IPS-11a (cell line): ENCODE results near the gene FMOD.
A peak's percentile ranks its signal among the peaks of the same experiment; 100 is the strongest.

Experiments used
- H3K4me3 ChIP-seq: one replicate; pipeline ENCODE4 v1.5.1; 2013; ENCODE audit warnings: low read depth, low read length, control low read depth

The FMOD gene

DNA sequence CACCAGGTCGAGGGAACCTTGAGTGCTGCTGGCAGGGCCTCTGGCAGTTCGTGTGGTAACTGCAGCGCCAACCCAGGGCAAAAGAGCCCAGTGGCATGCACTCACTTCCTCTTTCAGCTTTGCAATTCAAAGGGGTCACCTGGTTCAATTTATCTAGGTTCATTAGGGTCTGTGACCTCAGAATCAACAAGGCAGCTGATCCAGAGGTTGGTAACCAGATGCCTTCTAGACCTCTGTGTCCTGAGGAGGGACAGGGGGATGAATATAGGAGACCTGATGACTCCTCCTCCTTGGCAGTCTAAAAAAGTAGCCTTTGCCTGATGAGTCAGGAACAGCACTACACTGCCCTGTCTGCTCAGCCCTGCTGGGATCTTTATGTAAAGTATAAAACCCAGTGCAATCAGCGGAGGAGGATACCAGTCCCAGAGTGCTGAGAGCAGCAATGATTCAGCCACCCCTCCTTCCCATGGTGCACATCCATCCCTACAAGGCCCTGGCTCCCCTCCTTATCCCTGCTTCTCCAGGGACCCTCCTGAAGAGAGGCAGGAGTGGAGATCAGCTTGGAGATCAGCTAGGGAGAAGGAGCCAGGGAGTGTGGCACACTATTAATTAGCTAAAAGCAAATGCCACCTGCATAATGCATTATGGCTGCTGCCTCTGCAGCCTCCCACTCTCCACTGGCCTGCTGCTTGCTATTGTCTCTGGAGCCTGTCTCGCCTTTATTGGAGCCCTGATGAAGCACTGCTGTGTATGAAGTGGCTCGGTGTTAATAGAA lies 11.2 kb upstream of the FMOD start:
- no peak overlapping the region for H3K4me3 ChIP-seq

DNA sequence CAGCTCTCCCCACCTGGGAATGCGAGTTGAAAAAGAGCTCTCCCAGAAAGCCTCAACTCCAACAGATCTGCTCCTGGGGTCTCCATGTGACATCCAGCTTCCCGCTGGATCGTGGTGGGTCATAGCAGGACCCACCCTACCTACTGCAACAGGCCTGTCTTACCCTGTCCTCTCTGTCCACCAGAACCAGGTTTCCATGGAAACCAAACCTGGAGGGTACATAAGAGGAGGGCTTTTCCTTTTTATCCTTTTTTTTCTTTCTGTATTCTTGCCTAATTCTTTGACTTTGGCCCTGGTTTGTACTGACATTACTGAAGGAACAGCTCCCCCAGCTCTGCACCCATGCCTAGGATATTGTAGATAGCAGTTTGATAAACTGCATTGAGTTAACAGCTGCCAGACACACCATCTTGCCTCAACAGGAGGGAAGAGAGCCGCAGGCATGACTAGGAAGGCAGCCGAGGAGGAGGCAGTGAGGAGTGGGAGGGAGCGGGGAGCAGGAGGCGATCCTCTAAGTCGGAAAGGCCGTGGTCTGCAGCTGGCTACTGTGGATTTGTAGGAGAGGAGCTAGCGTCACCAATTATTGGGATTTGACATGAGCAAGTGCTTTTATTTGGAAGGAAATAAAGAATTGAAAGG lies 9.7 kb upstream of the FMOD start:
- H3K4me3 ChIP-seq, result no peak overlapping the region

DNA sequence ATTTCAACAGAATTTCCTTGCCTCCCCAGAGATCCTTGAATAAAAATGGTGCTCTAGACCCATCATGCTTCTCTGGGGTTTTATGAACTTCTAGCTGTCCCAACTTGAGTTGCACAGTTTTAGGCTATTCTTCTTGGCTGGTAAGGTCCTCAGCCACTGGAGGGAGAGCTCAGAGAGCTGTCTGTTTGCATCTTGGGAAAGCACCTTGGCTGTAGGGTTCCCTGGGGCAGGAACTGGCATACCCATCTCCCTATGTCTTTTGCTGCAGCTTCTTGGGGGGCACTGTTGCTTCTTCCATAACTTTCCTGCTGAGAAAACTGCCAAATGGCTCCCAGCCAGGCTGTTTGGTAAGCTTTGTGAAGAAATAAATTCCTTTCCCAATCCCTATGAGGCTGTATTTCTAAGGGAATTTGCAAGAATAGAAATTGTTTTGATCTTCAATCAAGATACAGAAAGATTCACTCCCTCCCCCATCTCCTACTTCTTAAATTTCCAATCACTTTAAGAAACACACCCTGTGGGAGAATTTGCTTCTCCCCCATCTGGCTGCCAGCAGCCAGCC lies 8.2 kb upstream of the FMOD start:
- no peak overlapping the region for H3K4me3 ChIP-seq

DNA sequence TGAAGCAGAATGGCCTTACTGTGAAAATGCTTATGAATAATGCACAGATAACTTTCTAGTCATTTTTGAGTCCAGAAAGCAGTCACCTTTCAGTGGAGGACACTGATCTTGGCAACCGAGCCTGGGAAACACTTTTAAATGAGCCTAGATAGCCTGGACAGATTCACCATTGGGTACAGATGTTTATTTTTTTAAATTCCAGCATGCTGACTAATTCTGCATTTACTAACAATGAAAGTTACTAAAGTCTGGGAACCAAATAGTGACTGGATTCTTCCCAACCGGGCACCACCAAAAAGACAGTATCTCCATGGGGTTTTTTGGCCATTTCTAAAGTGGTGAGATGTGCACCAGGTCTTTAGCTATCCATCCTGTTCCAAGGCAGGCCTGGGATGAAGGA lies 3.3 kb upstream of the FMOD start:
- no peak overlapping the region for H3K4me3 ChIP-seq

DNA sequence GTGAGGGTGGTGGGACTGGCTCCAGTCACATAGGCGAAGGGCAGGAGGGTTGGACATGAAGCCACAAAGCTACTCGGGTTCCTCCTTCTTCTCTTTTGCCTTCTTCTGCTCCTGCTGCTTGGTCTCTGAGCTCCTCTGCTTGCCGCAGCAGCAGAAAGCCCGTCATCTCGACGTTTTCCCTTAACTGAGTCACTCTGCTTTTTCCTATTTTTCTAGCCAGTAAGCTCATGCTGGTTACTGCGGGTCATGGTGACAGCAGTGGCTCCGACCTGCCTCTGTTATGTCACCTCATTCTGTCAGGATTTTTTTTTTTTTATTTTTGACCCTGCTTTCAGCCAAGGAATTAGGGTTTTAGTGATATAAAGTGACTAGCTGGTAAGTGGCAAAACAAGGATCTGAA lies 2.6 kb upstream of the FMOD start:
- no peak overlapping the region for H3K4me3 ChIP-seq

DNA sequence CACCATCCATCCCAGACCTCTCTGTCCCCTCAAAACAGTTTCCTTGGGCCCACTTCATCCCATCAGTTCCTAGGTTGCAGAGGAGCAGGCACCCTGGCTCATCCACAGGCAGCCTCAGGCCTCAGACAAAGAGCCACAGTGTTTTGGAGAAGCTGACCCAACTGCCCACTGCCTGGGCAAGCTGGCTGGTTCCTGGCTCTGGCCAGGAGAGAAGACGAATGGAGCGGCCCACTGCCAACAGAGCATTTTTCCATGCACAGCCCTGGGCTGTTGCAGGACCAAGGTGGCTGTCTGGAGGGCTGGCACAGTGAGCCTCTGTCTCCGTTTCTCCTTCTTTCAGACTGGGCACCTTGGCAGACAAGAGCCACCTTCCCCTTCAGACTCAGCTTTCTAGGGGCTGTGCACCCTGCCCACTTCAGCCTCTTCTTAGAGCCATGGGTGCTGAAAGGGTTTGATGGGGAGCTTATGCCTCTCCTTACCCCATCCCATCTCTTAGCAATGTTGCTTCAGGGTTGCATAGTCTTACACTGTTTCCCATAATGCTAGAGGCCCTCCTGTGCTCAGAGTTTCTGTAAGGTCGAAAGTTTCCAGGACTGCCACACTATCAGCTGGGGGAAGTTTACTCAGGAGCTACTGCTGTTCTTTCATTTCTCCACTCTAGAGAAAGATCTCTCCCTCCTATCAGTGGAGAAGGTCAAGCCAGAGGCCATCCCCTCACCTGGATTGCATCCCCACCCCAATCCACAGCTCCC lies 973 bp downstream of the FMOD start:
- no peak overlapping the region for H3K4me3 ChIP-seq

DNA sequence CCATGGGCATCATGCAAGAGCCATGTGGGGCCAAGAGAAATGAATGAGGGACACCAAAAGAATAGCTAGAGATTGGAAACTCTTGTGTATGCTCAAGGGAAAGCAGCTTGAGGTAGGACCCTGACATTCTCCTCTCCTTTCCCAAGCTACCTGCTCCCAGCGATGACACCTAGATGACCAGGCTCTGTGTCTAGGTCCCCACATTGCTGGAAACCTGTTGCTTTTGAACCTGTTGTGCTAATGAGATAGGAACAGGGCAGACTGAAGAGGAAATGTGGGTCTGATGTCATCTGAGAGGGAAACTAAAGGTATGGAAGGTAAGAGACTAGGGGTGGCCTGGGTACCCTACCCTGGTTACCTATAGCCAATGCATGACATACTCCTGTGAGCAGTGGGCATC lies 1.8 kb downstream of the FMOD start:
- no peak overlapping the region for H3K4me3 ChIP-seq

DNA sequence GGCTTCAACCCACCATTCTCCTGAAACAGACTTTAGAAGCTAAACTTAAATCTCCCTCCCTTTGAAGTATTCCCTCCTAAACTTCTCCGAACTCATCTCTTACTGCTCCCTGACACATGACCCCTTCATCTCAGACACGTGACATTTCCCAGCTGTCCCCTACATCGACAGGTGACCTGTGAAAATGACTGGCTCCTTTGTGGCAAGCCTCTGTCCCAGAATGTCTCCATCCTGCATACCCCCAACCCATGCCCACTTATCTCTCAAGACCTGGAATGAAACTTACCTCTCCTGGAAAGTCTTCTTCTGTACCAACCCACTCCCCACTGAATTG lies 4.2 kb downstream of the FMOD start:
- no peak overlapping the region for H3K4me3 ChIP-seq

DNA sequence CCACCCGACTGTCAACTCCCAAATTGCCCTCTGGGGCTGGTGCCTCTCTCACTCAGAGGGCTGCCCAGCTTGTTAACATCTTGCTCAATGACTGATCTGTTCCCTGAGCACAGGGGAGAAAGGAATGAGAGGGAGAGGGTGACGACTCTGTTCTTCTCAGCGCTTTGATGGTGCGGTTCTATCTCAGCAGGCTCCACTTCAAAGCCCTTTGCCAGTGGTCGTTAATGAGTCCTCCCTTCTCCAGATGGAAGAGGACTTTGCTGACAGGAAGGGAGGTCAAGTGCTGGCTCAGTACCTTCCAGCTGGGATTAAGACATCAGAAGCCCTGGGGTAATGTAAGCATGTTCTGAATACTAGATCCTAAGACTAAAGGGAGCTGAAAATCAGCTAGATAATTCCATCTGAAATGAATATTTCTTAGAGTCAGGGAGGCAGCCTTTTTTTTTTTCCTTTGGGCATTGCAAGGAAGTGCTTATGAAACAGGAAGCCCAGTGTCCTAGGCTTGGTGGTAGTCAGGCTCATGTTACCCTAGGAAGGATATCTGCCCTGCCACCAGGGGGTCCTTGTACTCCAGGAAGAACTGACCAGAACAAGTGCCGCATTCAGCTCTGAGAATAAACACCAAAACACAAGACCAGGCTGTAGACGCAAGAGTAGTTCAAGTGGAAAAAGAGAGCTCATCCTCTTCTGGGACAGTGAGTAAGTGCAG lies 4.7 kb downstream of the FMOD start:
- H3K4me3 ChIP-seq, result no peak overlapping the region

DNA sequence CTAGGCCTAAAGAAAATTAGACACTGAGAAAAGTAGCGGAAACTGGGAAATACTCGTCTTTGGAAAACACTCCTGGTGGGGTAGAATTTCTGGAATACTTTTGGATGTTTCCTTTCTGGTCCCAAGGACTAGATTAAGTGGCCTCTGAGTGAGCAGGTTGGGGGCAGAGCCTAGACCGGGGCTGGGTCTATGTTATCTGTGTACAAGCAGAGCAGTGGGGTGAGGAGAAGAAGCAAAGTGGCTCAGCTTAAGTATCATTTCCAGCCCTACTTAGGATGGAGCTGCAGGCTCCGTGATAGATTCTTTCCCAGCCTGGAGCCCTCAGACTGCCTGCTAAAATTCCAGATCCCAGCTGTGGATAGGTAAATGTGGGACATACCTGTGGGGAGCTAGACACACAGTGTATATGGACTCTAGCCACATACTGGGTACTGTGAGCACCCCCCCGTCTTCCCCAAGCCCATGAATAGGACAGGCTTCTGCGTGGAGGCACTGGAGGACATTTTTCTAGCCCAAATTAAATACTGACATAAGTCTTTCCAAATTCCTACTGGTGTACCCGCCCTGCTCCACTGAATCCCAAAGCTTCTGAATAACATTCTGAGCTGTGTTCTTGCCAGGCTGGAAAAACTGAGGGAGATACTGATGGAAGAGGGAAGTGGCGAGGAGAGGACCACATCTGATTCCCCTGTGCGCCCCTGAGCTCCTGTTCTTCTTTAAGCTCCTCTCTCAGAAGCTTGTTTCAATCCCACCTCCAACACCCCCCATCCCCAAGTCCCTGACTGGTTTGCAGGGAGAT lies 6.8 kb downstream of the FMOD start:
- no peak overlapping the region for H3K4me3 ChIP-seq

DNA sequence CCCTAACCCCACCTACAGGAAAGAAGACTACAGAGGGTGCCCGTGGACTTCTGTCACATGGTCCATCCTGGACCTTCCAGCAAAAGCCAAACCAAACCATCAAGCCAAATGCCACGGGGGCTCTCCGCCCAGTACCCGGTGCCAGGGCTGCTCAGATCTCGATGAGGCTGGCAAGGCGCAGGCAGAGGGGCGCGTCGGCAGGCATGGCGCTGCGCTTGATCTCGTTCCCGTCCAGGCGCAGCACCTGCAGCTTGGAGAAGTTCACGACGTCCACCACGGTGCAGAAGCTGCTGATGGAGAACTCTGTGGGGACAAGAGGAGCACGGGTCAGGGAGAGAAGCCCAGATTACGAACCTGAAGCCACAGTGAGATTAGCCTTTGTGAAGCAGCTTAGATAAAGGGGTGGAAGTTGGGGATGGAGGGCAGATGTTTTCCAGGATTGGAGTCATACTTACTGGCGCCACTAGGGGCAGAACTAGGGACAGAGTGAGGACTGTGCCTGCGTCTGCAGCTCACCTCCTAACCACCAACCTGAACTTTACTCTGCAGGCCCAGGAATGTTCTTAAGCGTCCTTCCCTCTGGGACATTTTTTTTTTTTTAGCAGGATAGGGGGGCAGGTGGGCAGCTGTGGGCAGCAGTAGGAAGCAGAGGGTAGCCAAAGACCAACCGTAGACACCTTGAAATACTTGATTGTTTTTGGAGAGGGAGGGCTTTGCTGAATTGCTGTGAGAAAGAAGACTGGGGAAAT lies 8.6 kb downstream of the FMOD start:
- H3K4me3 ChIP-seq, result no peak overlapping the region

DNA sequence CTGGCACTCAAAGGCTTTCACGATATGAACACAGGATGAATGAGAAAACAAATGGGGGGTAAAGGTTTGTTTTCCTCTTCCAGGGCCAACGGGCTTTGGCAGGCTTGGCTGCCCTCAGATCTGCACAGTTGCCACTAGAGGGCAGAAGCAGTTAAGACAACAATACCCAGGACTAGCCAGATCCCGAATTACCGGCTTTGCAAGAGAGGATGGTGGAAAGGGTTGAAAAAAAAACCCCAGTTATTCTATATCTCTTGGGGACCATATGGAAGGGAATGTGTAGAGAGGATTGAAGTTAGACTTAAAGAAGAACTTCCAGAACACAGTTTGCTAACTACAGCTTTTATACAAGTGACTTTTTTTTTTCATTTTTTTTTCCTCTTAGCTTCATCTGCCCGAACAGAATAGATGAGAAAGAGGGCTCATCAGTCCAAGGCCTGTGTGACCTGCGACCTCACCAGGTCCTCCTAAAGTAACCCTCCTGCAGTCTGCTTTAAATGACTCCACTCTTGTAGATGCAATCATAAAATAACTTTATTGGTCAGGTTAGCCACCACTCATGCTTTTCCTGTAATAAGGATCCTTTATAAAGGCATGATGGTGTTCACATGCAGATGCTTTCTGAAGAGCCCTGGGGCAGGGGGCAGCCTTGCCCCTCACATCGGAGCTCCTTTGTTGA lies 10.7 kb downstream of the FMOD start:
- no peak overlapping the region for H3K4me3 ChIP-seq

DNA sequence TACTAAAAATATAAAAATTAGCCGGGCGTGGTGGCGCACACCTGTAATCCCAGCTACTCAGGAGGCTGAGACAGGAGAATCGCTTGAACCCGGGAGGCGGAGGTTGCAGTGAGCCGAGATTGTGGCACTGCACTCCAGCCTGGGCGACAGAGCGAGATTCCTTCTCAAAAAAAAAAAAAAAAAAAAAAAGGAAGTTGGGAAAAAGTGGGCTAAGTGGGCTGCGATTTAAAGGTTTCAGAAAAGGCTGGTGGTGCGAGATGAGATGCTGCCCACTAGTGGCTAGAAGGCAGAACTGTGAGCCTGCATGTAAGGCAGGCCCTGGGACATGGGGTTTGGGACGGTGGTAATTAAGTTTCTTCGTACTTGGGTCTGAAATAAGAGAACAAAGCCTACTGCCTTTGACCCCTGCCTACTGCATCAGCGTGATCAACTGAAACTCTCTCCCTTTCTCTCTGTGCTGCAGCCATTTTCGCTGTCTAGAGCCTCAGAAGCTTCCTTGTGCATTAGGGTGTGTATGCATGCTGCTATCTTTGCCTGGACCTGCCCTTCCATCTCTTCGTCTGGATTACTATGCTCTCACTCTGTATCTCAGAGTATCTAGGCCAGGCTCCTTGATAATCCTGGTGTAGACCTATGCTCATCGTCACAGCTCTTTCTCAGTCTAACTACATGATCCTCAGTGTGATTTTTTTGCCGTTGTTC lies 12.4 kb downstream of the FMOD start:
- H3K4me3 ChIP-seq, result no peak overlapping the region

DNA sequence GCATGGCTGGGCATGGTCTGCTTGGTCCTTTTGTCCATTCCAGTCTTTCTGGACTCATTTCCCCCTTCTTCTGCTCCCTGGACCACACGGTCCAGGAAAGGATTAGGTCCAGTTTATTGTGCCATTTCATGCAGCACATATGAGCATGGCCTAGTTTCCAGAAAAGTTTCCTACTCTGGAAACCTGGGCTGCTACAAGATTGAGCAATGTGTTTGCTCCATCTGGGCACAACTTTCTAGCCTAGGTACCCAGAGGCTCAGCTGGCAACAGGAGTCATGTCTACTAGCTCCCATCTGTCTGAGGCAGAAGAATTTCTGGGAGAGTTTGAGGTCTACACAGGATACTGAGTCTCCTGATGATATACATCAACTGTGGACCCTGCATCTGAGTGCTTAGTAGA lies 14.8 kb downstream of the FMOD start:
- H3K4me3 ChIP-seq, result no peak overlapping the region

DNA sequence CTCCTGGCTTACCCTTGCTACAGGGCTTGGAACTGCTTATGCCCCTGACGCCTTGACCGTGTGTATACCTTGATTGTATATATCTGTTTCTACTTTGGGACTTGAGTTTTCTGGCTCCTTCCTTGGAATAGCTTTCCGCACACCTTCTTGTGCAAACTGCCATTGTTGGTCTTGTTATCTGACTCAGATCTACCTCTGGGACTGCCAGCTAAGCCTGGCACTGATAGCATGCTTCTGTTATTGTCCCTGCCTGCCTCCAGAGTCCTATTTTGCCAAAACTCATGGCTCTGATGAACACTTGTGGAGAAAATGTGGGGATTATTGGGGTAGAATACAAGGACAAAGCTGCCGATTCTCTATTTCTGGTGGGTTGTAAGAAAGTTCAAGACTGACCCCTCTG lies 15.4 kb downstream of the FMOD start:
- H3K4me3 ChIP-seq, result no peak overlapping the region

DNA sequence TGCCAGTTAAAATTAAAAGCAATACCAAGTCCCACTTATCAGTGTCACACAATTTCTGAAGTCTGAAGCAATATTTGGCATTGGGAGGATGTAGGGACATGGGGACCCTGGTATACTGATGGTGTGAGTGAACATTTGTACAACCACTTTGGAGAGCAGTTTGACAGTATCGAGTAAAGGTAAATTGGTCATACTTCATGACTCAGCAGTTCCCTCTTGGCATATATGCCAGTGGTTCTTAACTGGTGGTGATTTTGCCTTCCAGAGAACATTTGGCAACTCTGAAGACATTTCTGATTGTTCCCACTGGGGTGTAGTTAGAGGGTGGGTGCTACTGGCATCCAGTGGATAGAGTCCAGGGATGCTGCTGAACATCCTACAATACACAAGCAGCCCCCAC lies 19.7 kb downstream of the FMOD start:
- no peak overlapping the region for H3K4me3 ChIP-seq

DNA sequence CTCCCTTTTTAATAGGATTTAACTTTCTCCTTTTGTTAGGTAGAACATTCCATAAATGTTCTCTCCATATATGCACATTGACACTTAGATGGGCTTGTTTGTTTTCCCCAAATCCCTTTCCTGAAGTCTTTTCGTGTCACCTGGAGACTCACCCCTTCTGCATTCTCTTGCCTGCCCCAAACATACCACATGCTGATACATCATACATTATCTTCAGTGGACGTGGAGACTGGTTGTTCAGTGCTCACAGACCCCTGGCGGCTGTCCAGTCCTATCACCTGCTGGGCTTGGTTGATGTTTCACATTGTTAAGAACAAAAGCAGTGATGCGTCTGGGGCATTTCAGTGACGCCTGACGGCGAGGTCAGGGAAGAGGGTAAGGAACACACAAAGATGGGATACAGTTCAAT lies 22.2 kb downstream of the FMOD start:
- no peak overlapping the region for H3K4me3 ChIP-seq

DNA sequence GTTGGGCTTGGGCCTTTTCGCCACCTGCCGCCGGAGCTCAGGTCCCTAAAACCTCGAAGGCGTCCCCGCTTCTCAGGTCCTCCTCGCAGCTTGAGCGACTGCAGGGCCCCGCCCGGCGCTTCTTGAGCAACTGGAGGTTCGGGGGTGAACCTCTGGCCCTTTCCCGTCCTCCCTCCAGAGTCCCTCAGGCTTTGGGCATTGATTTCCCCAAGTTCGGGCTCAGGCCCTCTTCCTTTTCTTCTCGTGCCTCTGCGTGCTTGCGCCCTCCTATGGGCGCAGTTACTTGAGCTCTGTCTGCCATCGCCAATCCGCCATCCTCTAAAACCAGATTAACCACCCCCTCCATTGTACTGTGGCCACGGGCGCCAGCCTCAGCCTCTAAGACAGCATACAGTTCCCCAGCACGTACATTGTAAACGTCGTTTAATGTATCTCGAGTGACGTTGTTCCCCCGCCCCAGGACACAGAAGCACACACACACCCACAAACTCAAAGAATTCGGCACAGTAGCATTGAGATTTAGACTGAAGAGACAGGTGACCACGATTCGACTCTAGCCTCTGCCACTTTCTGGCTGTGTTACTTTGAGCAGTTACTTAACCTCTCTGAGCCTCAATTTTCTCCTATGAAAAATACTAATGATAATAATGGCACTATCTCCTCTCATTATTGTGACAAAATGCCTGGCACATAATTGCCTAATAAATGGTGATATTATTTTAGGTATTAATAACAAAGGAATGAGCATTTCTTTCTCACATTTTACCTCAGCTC lies 23.1 kb downstream of the FMOD start:
- peak overlapping the region; percentile 37 for H3K4me3 ChIP-seq
